ENCODE data around the gene ANKS1B. TPM values are rescaled to one million over a fixed set of nuclear protein-coding genes. Genes with fewer than 3 reads are reported as not detected.

The ANKS1B gene
- polyA plus RNA-seq, 4 donors, result 3.6 to 4.8 (median 4.0) TPM

DNA sequence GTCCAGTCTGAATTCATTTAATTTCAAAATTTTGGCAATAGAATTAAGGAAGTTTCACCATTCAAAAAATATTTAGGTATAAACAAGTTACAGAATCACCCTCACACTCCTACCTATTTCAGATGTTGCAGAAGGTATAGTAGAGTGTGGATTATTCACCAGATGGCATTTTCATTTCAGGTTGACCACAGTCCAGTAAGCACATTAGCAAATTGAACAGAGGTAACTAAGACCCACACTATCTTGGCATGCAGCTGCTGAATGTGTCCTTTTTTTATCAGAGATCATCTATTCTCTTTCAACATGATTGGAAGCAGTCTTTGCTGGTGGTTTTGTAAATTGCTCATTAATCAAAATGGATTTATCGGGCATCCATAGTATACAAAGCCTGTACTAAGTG lies 488.9 kb downstream of the ANKS1B start:
- DNase-seq (ENCODE audit: low read depth in 4 of 4, low spot score in 2 of 4), result no peak

DNA sequence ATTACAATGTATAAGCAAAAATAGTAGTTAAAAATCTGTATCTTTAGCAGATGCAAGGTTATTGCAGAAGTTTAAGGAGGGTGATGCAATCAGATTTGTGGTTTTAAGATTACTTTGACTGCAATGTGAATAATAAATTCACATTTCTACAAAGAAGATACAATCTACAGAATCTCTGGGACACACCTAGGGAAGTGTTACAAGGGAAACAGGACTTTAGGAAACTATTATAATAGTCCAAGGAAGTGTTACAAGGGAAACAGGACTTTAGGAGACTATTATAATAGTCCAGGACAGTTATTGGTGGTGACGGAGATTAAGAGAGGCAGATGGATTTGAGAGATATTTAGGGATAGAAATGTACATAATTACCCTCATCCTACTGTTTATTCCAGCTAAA lies 491.5 kb downstream of the ANKS1B start:
- DNase-seq (ENCODE audit: low read depth in 4 of 4, low spot score in 2 of 4), result no peak

GRCh38 chr12:99486277-99486676 lies 498.5 kb downstream of the ANKS1B start:
- DNase-seq (ENCODE audit: low read depth in 4 of 4, low spot score in 2 of 4), result no peak

DNA sequence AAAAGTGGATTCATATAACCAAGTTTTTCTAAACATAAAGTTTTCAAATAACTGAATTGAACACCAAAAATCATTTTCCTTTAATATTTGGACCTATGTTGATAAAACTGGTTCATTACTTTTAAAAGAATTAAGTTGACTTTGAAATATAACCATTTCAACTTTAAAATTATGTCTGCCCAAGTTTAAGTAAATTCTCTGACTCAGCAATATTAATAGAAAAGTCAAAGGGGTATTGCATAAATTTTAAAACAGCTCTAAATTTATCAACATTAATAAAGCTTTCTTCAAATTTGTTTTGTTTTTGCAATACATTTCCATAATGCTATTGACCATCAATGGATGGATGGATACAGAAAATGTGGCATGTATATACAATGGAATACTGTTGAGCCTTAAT lies 505.6 kb downstream of the ANKS1B start:
- DNase-seq (ENCODE audit: low read depth in 4 of 4, low spot score in 2 of 4), result no peak

DNA sequence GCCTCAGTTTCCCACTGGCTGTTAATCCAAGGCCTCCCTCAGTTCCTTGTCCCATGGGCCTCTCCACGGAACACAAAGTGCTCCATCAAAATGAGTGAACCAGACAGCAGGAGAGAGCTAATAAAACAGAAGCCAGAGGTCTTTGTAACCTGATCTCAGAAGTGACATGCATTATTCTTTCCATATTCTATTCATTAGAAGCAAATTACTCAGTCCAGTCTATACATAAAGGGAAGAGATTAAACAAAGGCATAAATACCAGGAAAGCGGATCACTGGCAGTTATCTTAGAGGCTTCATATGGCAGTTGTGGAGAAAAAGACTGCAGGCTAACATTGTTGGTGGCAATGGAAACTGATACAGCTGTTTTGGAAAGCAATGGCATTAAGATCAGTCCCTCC lies 507.8 kb downstream of the ANKS1B start:
- no peak for DNase-seq (ENCODE audit: low read depth in 4 of 4, low spot score in 2 of 4)

GRCh38 chr12:99455350-99456035 lies 529.2 kb downstream of the ANKS1B start:
- DNase-seq (ENCODE audit: low read depth in 4 of 4, low spot score in 2 of 4), result no peak

GRCh38 chr12:99454539-99455172 lies 530.1 kb downstream of the ANKS1B start:
- no peak for DNase-seq (ENCODE audit: low read depth in 4 of 4, low spot score in 2 of 4)

DNA sequence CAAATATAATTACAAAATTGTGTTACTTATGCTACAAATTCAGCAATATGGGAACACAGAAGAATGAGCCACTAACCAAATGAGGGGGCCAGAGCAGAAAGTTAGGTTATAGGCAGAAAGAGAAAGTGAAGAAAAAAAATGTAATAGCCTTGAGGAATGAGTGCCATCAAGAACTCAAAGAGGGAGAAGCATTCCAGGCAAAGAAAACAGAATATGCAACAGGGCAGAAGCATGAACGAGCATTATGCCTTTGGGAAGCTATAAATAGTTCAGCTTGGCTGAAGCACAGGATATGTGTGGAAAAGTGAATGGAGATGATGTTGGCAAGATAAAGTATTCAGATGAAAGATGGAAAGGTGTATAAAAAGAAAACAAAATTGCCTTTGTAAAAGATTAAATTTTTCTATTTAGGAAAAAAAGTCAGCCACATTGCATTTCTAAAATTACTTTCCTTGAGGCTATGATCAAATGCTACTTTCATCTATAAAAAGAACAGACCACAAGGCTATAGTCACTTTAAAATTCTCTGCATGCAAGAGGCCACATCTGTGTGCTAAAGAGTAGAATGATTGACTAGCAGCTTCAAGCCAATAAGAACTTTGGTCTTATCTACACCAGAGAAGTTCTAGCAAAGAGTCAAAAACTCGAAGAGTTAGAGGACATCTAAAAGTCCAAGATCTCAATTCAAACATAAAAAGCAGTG lies 530.7 kb downstream of the ANKS1B start:
- DNase-seq (ENCODE audit: low read depth in 4 of 4, low spot score in 2 of 4), result no peak

- no peak for DNase-seq (ENCODE audit: low read depth in 4 of 4, low spot score in 2 of 4)
Observed at GRCh38 chr12:99450036-99450630, 534.6 kb downstream of the ANKS1B start.

DNA sequence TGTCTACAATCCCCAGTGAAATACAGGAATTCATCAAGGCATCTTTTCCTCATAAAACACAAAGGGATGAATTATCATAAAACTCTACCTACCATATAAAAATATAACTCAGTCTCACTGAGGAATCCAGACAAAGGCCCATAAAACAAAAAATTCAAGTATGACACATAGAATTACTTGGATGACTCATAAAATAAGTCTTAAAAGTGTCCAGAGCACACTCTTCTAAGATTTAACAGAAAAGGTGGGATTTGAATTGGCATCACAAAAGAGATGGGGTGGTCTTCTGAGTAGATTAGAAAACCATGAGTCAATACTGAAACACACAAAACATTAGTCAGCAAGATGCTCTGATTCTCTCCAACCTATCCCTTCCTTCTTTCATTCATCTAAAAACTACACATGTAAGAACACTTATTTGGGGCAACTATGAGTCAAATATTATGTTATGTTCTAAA lies 539.8 kb downstream of the ANKS1B start:
- DNase-seq (ENCODE audit: low read depth in 4 of 4, low spot score in 2 of 4), result no peak

DNA sequence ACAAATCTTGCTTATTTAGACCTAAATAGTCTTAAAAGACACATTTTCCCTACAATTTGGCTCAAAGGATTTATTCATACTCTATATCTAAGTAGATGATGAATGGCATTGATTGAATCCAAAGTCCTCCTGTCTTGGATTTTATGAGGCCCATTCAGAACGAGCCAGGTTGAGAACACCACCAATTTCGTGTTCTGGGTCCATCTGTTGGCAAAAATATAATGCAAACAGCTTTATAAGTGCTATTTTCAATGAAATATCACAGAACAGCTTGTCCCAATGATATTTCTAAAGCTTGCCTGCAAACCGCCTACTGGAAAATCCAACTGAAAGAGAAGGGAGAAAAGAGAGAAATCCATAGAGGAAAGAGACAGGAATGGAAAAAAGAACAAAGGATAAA lies 542.0 kb downstream of the ANKS1B start:
- no peak for DNase-seq (ENCODE audit: low read depth in 4 of 4, low spot score in 2 of 4)

DNA sequence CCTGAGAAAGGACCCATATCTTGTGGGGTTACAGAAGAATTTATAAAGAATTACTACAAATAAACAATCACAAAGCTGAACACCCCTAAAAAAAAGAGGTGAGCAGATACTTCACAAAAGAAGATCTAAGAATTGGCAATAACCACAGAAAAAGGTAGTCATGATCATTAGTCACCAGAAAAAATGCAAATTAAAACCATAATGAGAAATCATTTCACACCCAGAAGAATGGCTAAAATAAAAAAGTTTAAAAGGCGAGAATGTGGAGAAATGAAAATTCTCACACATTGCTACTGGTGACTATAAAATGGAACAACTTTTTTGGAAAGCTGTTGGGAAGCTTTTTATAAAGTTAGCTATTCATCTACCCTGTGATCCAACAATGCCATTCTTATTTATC lies 545.3 kb downstream of the ANKS1B start:
- DNase-seq (ENCODE audit: low read depth in 4 of 4, low spot score in 2 of 4), result no peak

DNA sequence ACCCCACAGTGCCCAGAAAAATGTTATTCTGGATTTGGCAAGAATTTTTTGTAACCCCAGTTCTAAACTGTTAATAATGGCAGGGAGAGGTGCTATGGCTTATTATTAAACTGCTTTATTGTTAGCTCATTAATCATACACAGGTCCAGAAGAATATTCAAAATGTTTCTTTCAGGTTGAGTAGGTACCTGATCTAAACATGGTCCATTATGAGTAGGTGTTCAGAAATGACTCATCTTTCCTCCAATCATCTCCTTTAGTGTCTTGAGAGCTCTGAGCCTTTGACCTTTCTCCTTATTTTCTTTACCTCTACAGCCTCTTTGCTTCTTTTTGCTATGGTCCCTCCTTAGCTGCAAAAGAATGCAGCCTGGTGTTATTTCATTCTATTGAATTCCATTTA lies 548.2 kb downstream of the ANKS1B start:
- no peak for DNase-seq (ENCODE audit: low read depth in 4 of 4, low spot score in 2 of 4)

DNA sequence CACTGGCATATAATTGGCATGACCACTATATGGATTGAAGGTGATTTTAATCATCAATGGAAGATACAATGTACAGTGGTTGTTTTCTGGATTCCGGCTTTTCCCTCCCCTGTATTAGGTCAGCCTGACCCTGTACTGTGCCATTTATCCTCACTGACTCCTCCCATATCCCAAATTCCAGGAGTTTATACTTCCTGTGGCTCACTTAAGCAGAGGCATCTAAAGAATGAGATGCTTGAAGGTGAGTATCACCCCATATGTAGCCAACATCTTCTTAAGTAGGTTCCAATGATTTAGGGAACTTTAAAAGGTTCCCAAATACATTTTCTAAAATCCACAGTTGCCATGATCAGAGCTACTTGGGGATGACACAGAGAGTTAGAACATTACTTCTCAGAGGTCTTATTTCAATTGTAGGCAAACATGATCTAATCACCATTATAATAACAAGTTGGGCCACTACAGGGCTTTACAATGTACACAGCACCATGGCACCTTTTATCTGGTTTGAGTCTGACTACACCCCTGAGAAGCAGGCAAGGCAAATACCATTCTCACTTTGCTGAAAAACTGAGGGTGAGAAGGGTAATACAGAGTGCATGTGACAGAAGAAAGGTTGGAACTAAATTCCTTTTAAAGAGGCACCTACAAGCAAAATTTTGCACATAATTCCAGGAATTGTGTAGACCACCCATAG lies 549.5 kb downstream of the ANKS1B start:
- DNase-seq (ENCODE audit: low read depth in 4 of 4, low spot score in 2 of 4), result no peak

DNA sequence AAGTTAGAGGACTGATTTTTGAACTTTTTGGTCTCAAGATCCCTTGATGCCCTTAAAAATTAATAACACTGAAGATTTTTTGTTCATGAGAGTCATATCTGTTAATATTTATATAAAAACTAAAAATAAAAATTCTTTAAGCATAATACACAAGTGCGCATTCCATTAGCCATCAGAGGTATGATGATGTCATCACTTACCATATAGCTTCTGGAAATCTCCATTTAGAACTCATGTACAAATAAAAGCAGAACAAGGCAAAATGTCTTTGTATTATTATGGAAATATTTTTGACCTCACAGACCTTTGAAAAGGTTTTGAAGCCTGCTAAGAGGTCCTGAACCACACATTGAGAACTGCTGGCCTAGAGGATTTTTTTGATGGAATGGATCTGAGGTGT lies 551.6 kb downstream of the ANKS1B start:
- no peak for DNase-seq (ENCODE audit: low read depth in 4 of 4, low spot score in 2 of 4)

GRCh38 chr12:99431203-99431602 lies 553.5 kb downstream of the ANKS1B start:
- no peak for DNase-seq (ENCODE audit: low read depth in 4 of 4, low spot score in 2 of 4)

GRCh38 chr12:99427104-99427503 lies 557.6 kb downstream of the ANKS1B start:
- peak; percentile 5 to 36 (median 21) for DNase-seq (ENCODE audit: low read depth in 4 of 4, low spot score in 2 of 4)

GRCh38 chr12:99418379-99418778 lies 566.4 kb downstream of the ANKS1B start:
- DNase-seq (ENCODE audit: low read depth in 4 of 4, low spot score in 2 of 4), result no peak

GRCh38 chr12:99413751-99414150 lies 571.0 kb downstream of the ANKS1B start:
- no peak for DNase-seq (ENCODE audit: low read depth in 4 of 4, low spot score in 2 of 4)

- DNase-seq (ENCODE audit: low read depth in 4 of 4, low spot score in 2 of 4), result no peak
Observed at GRCh38 chr12:99393763-99394162, 591.0 kb downstream of the ANKS1B start.

Measured in left renal cortex interstitium (tissue), 4 donors.